Calu3 (cell line): ENCODE measurements around the gene ATMIN. TPM values are rescaled to one million over a fixed set of nuclear protein-coding genes. Genes with fewer than 3 reads are reported as not detected.

Source experiments
- BruUV-seq: library from RNA; stranded (reverse); fragments of 400-500 nt; replicated peaks from 2 replicates; lab custom pipeline; 2021; lab: Mats Ljungman, UMichigan
- CTCF ChIA-PET: fragments of 300-600 bp; sonication (Branson Sonifier 250); formaldehyde crosslinking; loops from one replicate; lab custom pipeline; 2022; ENCODE audit warnings: antibody characterized with exemption; lab: Charles Lee
- DNase-seq: peaks from one replicate; pipeline ENCODE4 v3.0.0; 2022
- H3K27ac Mint-ChIP-seq: one replicate; pipeline ENCODE4 v1.8.0; 2022; ENCODE audit warnings: mixed read lengths; ENCODE audit not compliant: unreplicated experiment
- H3K27me3 Mint-ChIP-seq: one replicate; pipeline ENCODE4 v1.8.0; 2022; ENCODE audit warnings: mixed read lengths; ENCODE audit not compliant: unreplicated experiment
- H3K36me3 Mint-ChIP-seq: one replicate; pipeline ENCODE4 v1.8.0; 2022; ENCODE audit warnings: mild to moderate bottlenecking, moderate library complexity, mixed read lengths; ENCODE audit not compliant: insufficient read depth, unreplicated experiment
- H3K4me1 Mint-ChIP-seq: one replicate; pipeline ENCODE4 v1.8.0; 2022; ENCODE audit warnings: mild to moderate bottlenecking, low read depth, mixed read lengths; ENCODE audit not compliant: unreplicated experiment
- H3K4me3 Mint-ChIP-seq: one replicate; pipeline ENCODE4 v1.8.0; 2022; ENCODE audit warnings: mild to moderate bottlenecking, low read depth, moderate library complexity, mixed read lengths; ENCODE audit not compliant: unreplicated experiment
- H3K9me3 Mint-ChIP-seq: one replicate; pipeline ENCODE4 v1.8.0; 2022; ENCODE audit warnings: low read depth, mixed read lengths; ENCODE audit not compliant: unreplicated experiment
- CTCF ChIP-seq: fragments of 200-600 bp; IDR thresholded peaks from one replicate; pipeline ENCODE4 v1.8.0; 2022; ENCODE audit warnings: antibody characterized with exemption; ENCODE audit not compliant: unreplicated experiment
- intact Hi-C: fragments of 100-400 bp; cut with micrococcal nuclease; formaldehyde crosslinking; loops from one replicate; pipeline ENCODE4 v1.10.0; 2022; ENCODE audit not compliant: unreplicated experiment
- total RNA-seq: library from RNA; stranded (reverse); gene quantifications from 2 replicates; pipeline ENCODE4 v1.2.3, GENCODE V29; 2022

ATMIN gene
- total RNA-seq, 1 experiment from 2014 or later = 64.3 TPM

- no peak overlapping the region for H3K27ac Mint-ChIP-seq
- TF ChIP-seq CTCF = no peak
- DNase-seq = no peak
- BruUV-seq = no TSS peak
- CTCF ChIA-PET = interaction anchor here (0.6 to 1.5 kb wide), 3 partner anchors 14 to 157 kb away, joined by 3 to 4 read pairs (median 3); no protein-coding TSS in a partner anchor
- H3K4me1 Mint-ChIP-seq = peaks cover 56% of the 10 kb centered on the region
- H3K36me3 Mint-ChIP-seq = peaks cover 61% of the 10 kb centered on the region
- H3K9me3 Mint-ChIP-seq = no peaks in the 10 kb centered on the region
- no peak overlapping the region for H3K4me3 Mint-ChIP-seq
- no peaks in the 10 kb centered on the region for H3K27me3 Mint-ChIP-seq
- intact Hi-C loops = loop anchor here (10.0 kb wide), 1 partner anchor 722 kb away; no protein-coding TSS in a partner anchor
Measured at GRCh38 chr16:81003064-81003463, 32.6 kb upstream of the ATMIN start.

- CTCF ChIA-PET = interaction anchor here (0.6 to 1.5 kb wide), 7 partner anchors 10 to 201 kb away, joined by 3 to 7 read pairs (median 4); no protein-coding TSS in a partner anchor
- Mint-ChIP-seq H3K27me3 (no peaks in the 10 kb centered on the region), H3K36me3 (peaks cover 68% of the 10 kb centered on the region), H3K9me3 (no peaks in the 10 kb centered on the region), H3K4me1 (peaks cover 49% of the 10 kb centered on the region), H3K4me3 (peak overlapping the region; percentile 95), H3K27ac (peak overlapping the region; percentile 18)
- no peak for TF ChIP-seq CTCF
- no peak for DNase-seq
- no TSS peak for BruUV-seq
- intact Hi-C loops = loop anchor here (10.0 kb wide), 1 partner anchor 721 kb away; no protein-coding TSS in a partner anchor
Measured at GRCh38 chr16:81003610-81004460, 31.8 kb upstream of the ATMIN start.

- Mint-ChIP-seq H3K36me3 (peaks cover 61% of the 10 kb centered on the region), H3K27ac (peak overlapping the region; percentile 18), H3K9me3 (no peaks in the 10 kb centered on the region), H3K4me1 (peaks cover 39% of the 10 kb centered on the region), H3K27me3 (no peaks in the 10 kb centered on the region), H3K4me3 (peak overlapping the region; percentile 95)
- CTCF ChIA-PET = interaction anchor here (0.7 to 1.5 kb wide), 6 partner anchors 11 to 200 kb away, joined by 3 to 7 read pairs (median 4); no protein-coding TSS in a partner anchor
- intact Hi-C loops = loop anchor here (5.0 to 10.0 kb wide), 2 partner anchors 72 to 720 kb away; no protein-coding TSS in a partner anchor
- peak; percentile 57 for DNase-seq
- peak; percentile 68 for TF ChIP-seq CTCF
- BruUV-seq = no TSS peak
Measured at GRCh38 chr16:81004646-81005353, 30.8 kb upstream of the ATMIN start.

- H3K4me1 Mint-ChIP-seq = peaks cover 37% of the 10 kb centered on the region
- no peak for TF ChIP-seq CTCF
- intact Hi-C loops = loop anchor here (5.0 to 10.0 kb wide), 2 partner anchors 73 to 719 kb away; no protein-coding TSS in a partner anchor
- TSS peak; percentile 52 for BruUV-seq
- H3K36me3 Mint-ChIP-seq = peaks cover 61% of the 10 kb centered on the region
- peak overlapping the region; percentile 95 for H3K4me3 Mint-ChIP-seq
- CTCF ChIA-PET = interaction anchor here (0.7 kb wide), 1 partner anchor 27 kb away, joined by 4 read pairs; no protein-coding TSS in a partner anchor
- DNase-seq = no peak
- H3K27ac Mint-ChIP-seq = peak overlapping the region; percentile 99
- no peaks in the 10 kb centered on the region for H3K9me3 Mint-ChIP-seq
- no peaks in the 10 kb centered on the region for H3K27me3 Mint-ChIP-seq
Measured at GRCh38 chr16:81005610-81006161, 30.0 kb upstream of the ATMIN start.
